RWPE1 (cell line): Measurements from ENCODE around the gene KLHL26.

ENCODE experiments used
- CTCF ChIA-PET: fragments of 350-600 bp; sonication (Branson Sonifier 250); formaldehyde crosslinking; extraction: SDS; loops from one replicate; lab custom pipeline; 2021; lab: Yijun Ruan, JAX
- POLR2A ChIA-PET: fragments of 400-600 bp; formaldehyde crosslinking; extraction: SDS; loops from one replicate; lab custom pipeline; 2020; ENCODE audit warnings: antibody characterized with exemption; ENCODE audit not compliant: low non-redundant PET; lab: Yijun Ruan, JAX
- DNase-seq: peaks from one replicate; pipeline ENCODE4 v3.0.0; 2012; ENCODE audit warnings: low spot score
- H3K27ac ChIP-seq: fragments of 450-650 bp; 2 replicates; pipeline ENCODE4 v1.5.1; 2017
- TF ChIP-seq, protein P1 (sequence below): fragments of 450-650 bp; conservative IDR thresholded peaks from 2 replicates; pipeline ENCODE4 v1.5.1; 2017; ENCODE audit warnings: low read depth, mild to moderate bottlenecking

The KLHL26 gene

GRCh38 chr19:18666317-18666716 lies 29.5 kb downstream of the KLHL26 start:
- TF ChIP-seq, protein P1, sequence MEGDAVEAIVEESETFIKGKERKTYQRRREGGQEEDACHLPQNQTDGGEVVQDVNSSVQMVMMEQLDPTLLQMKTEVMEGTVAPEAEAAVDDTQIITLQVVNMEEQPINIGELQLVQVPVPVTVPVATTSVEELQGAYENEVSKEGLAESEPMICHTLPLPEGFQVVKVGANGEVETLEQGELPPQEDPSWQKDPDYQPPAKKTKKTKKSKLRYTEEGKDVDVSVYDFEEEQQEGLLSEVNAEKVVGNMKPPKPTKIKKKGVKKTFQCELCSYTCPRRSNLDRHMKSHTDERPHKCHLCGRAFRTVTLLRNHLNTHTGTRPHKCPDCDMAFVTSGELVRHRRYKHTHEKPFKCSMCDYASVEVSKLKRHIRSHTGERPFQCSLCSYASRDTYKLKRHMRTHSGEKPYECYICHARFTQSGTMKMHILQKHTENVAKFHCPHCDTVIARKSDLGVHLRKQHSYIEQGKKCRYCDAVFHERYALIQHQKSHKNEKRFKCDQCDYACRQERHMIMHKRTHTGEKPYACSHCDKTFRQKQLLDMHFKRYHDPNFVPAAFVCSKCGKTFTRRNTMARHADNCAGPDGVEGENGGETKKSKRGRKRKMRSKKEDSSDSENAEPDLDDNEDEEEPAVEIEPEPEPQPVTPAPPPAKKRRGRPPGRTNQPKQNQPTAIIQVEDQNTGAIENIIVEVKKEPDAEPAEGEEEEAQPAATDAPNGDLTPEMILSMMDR: no peak
- POLR2A ChIA-PET: no interaction called here
- peak overlapping the region; percentile 19 for H3K27ac ChIP-seq
- CTCF ChIA-PET: interaction anchor here (0.5 kb wide), 1 partner anchor 11 kb away, joined by 4 read pairs; no protein-coding TSS in a partner anchor
- no peak for DNase-seq

- CTCF ChIA-PET: interaction anchor here (0.5 kb wide), 1 partner anchor 11 kb away, joined by 4 read pairs; no protein-coding TSS in a partner anchor
- H3K27ac ChIP-seq: peak overlapping the region; percentile 19
- TF ChIP-seq, protein P1: no peak
- POLR2A ChIA-PET: no interaction called here
- no peak for DNase-seq
Measured at GRCh38 chr19:18666784-18667183, 30.0 kb downstream of the KLHL26 start.

- POLR2A ChIA-PET: no interaction called here
- no peak for DNase-seq
- TF ChIP-seq, protein P1: no peak
- peak overlapping the region; percentile 19; the same call in 1 of the 2 replicates for H3K27ac ChIP-seq
- CTCF ChIA-PET: interaction anchor here (0.7 kb wide), 1 partner anchor 11 kb away, joined by 3 read pairs; no protein-coding TSS in a partner anchor
Measured at GRCh38 chr19:18667531-18668251, 30.9 kb downstream of the KLHL26 start.

DNA sequence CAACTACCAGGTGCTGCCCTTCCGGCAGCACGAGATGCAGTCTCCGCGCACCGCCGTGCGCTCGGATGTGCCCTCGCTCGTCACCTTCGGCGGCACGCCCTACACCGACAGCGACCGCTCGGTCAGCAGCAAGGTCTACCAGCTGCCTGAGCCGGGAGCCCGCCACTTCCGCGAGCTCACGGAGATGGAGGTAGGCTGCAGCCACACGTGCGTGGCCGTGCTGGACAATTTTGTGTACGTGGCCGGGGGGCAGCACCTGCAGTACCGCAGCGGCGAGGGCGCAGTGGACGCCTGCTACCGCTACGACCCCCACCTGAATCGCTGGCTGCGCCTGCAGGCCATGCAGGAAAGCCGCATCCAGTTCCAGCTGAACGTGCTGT lies 31.4 kb downstream of the KLHL26 start:
- H3K27ac ChIP-seq: no peak overlapping the region; the same call in 1 of the 2 replicates
- TF ChIP-seq, protein P1: no peak
- no peak for DNase-seq
- POLR2A ChIA-PET: no interaction called here
- CTCF ChIA-PET: interaction anchor here (0.7 kb wide), 1 partner anchor 12 kb away, joined by 3 read pairs; no protein-coding TSS in a partner anchor

- CTCF ChIA-PET: interaction anchor here (0.6 kb wide), 1 partner anchor 216 kb away, joined by 3 read pairs; no protein-coding TSS in a partner anchor
- TF ChIP-seq, protein P1: no peak
- no peak overlapping the region for H3K27ac ChIP-seq
- DNase-seq: no peak
- POLR2A ChIA-PET: no interaction called here
Measured at GRCh38 chr19:18668744-18669523, 32.1 kb downstream of the KLHL26 start.

GRCh38 chr19:18669524-18669817 lies 32.6 kb downstream of the KLHL26 start:
- no peak for DNase-seq
- TF ChIP-seq, protein P1: no peak
- H3K27ac ChIP-seq: peak overlapping the region; percentile 39
- POLR2A ChIA-PET: no interaction called here
- CTCF ChIA-PET: interaction anchor here (0.6 kb wide), 1 partner anchor 217 kb away, joined by 3 read pairs; no protein-coding TSS in a partner anchor
